ENCODE results near the gene RNASEH2C.
"Not testable (repeated sequence)": the region's sequence is repeated elsewhere in the genome, so short reads cannot be mapped to it uniquely, and the experiment has no call there.

RNASEH2C gene

DNA sequence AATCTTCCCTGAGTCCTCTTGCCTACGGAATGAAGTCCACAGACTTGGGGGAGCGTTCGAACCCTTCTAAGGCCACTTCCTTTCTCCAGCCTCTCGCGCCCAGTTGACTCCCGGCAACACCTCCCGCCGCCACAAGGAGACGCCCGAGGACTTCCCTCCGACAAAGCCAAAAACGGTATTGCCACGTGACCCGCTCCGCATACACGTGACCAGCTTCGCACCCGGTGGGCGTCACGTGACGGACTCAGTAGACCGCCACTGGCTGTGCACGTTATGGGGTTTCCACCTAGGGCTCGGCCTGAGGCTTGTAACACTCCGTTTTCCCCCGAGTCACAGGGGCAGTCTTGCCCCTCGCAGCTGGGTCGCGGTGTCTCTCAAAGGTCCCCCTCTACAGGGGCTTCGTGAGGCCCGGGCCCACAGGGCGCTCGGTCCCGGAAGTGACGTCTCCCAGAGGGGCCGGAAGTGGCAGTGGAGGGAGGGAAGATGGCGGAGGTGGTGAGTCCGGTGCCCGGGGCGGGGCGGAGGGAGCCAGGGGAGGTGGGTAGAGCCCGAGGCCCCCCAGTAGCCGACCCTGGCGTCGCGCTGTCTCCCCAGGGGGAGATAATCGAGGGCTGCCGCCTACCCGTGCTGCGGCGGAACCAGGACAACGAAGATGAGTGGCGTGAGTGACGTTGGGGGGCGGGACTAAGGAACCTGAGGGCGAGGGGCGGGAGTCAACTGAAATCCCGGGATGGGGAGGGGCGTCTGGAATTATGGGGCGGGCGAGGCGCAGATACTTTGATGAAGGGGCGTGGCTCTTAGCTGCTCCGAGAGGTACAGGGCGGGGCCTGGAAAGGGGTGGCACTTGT is 8.6 kb downstream of the RNASEH2C start, which contains the start of gene KAT5:
KAT5 (plus strand) TSS at position 468 of the 848 bp plus-strand sequence; CDS start at position 484, 16 bp downstream.
- in situ Hi-C loops (cut with MboI; ENCODE audit: low pct_unique_long_range_greater_than_20kb, low sequenced_read_pairs, unreplicated experiment): loop anchor here (10.0 kb wide), 1 partner anchor 103 kb away; no protein-coding TSS in a partner anchor
- peak; percentile 99 for TF ChIP-seq CTCF (IDR thresholded peaks at IDR 0.05; ENCODE audit: extremely low read depth, insufficient read depth, missing control alignments)
- DNase-seq (ENCODE audit: low spot score): peak; percentile 89

GRCh38 chr11:65710421-65710820 is 10.2 kb downstream of the RNASEH2C start:
- in situ Hi-C loops (cut with MboI; ENCODE audit: low pct_unique_long_range_greater_than_20kb, low sequenced_read_pairs, unreplicated experiment): loop anchor here (10.0 kb wide), 1 partner anchor 104 kb away; no protein-coding TSS in a partner anchor
- DNase-seq (ENCODE audit: low spot score): no peak
- TF ChIP-seq CTCF (IDR thresholded peaks at IDR 0.05; ENCODE audit: extremely low read depth, insufficient read depth, missing control alignments): no peak

DNA sequence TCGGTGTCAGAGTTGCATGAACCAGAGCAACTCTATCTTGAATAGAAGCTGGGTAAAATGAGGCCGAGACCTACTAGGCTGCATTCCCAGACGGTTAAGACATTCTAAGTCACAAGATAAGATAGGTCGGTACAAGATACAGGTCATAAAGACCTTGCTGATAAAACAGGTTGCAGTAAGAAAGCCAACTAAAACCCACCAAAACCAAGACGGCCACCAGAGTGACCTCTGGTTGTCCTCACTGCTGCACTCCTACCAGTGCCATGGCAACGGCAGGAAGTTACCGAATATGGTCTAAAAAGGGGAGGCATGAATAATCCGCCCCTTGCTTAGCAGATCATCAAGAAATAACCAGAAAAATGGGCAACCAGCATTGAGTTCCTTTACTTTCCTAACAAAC is 10.9 kb downstream of the RNASEH2C start:
- in situ Hi-C loops (cut with MboI; ENCODE audit: low pct_unique_long_range_greater_than_20kb, low sequenced_read_pairs, unreplicated experiment): loop anchor here (10.0 kb wide), 1 partner anchor 105 kb away; no protein-coding TSS in a partner anchor
- no peak for DNase-seq (ENCODE audit: low spot score)
- TF ChIP-seq CTCF (IDR thresholded peaks at IDR 0.05; ENCODE audit: extremely low read depth, insufficient read depth, missing control alignments): no peak

DNA sequence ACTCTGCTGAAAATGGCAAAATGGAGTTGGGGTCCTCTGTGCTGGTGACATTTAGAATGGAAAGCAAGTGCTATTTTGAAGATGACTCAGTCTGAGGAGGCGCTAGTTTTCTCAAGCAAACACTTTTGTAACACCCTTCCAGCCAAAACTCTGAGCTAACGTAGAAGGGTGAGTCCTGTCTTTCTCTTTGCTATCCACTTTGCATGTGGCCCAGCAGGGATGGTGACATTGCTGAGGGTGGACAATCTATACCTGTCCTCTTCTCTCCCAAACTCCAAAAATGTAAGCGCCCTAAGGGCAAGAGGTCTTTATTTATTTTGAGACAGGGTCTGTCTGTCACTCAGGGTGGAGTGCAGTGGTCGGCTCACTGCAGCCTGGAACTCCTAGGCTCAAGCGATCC is 12.1 kb downstream of the RNASEH2C start:
- no peak for DNase-seq (ENCODE audit: low spot score)
- in situ Hi-C loops (cut with MboI; ENCODE audit: low pct_unique_long_range_greater_than_20kb, low sequenced_read_pairs, unreplicated experiment): no loop called here
- TF ChIP-seq CTCF (IDR thresholded peaks at IDR 0.05; ENCODE audit: extremely low read depth, insufficient read depth, missing control alignments): no peak

- DNase-seq (ENCODE audit: low spot score); in situ Hi-C loops (cut with MboI; ENCODE audit: low pct_unique_long_range_greater_than_20kb, low sequenced_read_pairs, unreplicated experiment): not testable (repeated sequence)
These were observed 13.6 kb downstream of the RNASEH2C start for GRCh38 chr11:65707002-65707401.

- DNase-seq (ENCODE audit: low spot score); in situ Hi-C loops (cut with MboI; ENCODE audit: low pct_unique_long_range_greater_than_20kb, low sequenced_read_pairs, unreplicated experiment): not testable (repeated sequence)
- TF ChIP-seq CTCF (IDR thresholded peaks at IDR 0.05; ENCODE audit: extremely low read depth, insufficient read depth, missing control alignments): peak; percentile 60
These were observed 14.3 kb downstream of the RNASEH2C start for GRCh38 chr11:65706303-65706763.

GRCh38 chr11:65703846-65704245 is 16.8 kb downstream of the RNASEH2C start:
- no peak for DNase-seq (ENCODE audit: low spot score)
- no peak for TF ChIP-seq CTCF (IDR thresholded peaks at IDR 0.05; ENCODE audit: extremely low read depth, insufficient read depth, missing control alignments)
- in situ Hi-C loops (cut with MboI; ENCODE audit: low pct_unique_long_range_greater_than_20kb, low sequenced_read_pairs, unreplicated experiment): no loop called here

Measured in GM13977 (cell line).